ENCODE measurements around the gene ABCA7. TPM values are rescaled to one million over a fixed set of nuclear protein-coding genes. Genes with fewer than 3 reads are reported as not detected.

The ABCA7 gene
- total RNA-seq, 1 donor from 2014 or later: 16.3 TPM

GRCh38 chr19:1108291-1109031 lies 68.6 kb downstream of the ABCA7 start:
- H3K27me3 Mint-ChIP-seq (ENCODE audit: low read depth): no peaks in the 10 kb centered on the region
- H3K27ac Mint-ChIP-seq (ENCODE audit: unreplicated experiment): no peak overlapping the region
- no peak for DNase-seq (ENCODE audit: low read depth, low spot score)
- no peaks in the 10 kb centered on the region for H3K9me3 Mint-ChIP-seq
- no peak for TF ChIP-seq CTCF (conservative IDR thresholded peaks at IDR 0.05)
- no peaks in the 10 kb centered on the region for H3K36me3 Mint-ChIP-seq (ENCODE audit: low read depth)
- H3K4me1 Mint-ChIP-seq: peaks cover 3% of the 10 kb centered on the region
- peak overlapping the region; percentile 51 for H3K4me3 Mint-ChIP-seq

- no peak overlapping the region for H3K27ac Mint-ChIP-seq (ENCODE audit: unreplicated experiment)
- no peak for TF ChIP-seq CTCF (conservative IDR thresholded peaks at IDR 0.05)
- no peaks in the 10 kb centered on the region for H3K27me3 Mint-ChIP-seq (ENCODE audit: low read depth)
- H3K4me3 Mint-ChIP-seq: no peak overlapping the region
- no peak for DNase-seq (ENCODE audit: low read depth, low spot score)
- H3K36me3 Mint-ChIP-seq (ENCODE audit: low read depth): no peaks in the 10 kb centered on the region
- H3K9me3 Mint-ChIP-seq: no peaks in the 10 kb centered on the region
- H3K4me1 Mint-ChIP-seq: no peaks in the 10 kb centered on the region
Measured at GRCh38 chr19:1109032-1109551, 69.2 kb downstream of the ABCA7 start.

GRCh38 chr19:1109697-1110671 lies 70.1 kb downstream of the ABCA7 start:
- Mint-ChIP-seq H3K9me3 (no peaks in the 10 kb centered on the region), H3K4me1 (no peaks in the 10 kb centered on the region), H3K27me3 (ENCODE audit: low read depth) (no peaks in the 10 kb centered on the region), H3K27ac (ENCODE audit: unreplicated experiment) (no peak overlapping the region), H3K4me3 (no peak overlapping the region), H3K36me3 (ENCODE audit: low read depth) (no peaks in the 10 kb centered on the region)
- no peak for DNase-seq (ENCODE audit: low read depth, low spot score)
- TF ChIP-seq CTCF (conservative IDR thresholded peaks at IDR 0.05): no peak

- H3K36me3 Mint-ChIP-seq (ENCODE audit: low read depth): no peaks in the 10 kb centered on the region
- no peak overlapping the region for H3K27ac Mint-ChIP-seq (ENCODE audit: unreplicated experiment)
- H3K9me3 Mint-ChIP-seq: no peaks in the 10 kb centered on the region
- H3K4me3 Mint-ChIP-seq: peak overlapping the region; percentile 47
- no peaks in the 10 kb centered on the region for H3K27me3 Mint-ChIP-seq (ENCODE audit: low read depth)
- no peak for DNase-seq (ENCODE audit: low read depth, low spot score)
- H3K4me1 Mint-ChIP-seq: no peaks in the 10 kb centered on the region
- TF ChIP-seq CTCF (conservative IDR thresholded peaks at IDR 0.05): no peak
Measured at GRCh38 chr19:1110809-1111640, 71.1 kb downstream of the ABCA7 start.

Measured in neural crest cell (in vitro differentiated cells).